ENCODE measurements around the gene DDB1. TPM values are rescaled to one million over a fixed set of nuclear protein-coding genes. Genes with fewer than 3 reads are reported as not detected.

The DDB1 gene
- total and polyA plus RNA-seq, 9 of the 15 experiments (the other 6 are each of a cell fraction or from before 2014, with no cell fraction given), result 172 to 361 (median 266) TPM

DNA sequence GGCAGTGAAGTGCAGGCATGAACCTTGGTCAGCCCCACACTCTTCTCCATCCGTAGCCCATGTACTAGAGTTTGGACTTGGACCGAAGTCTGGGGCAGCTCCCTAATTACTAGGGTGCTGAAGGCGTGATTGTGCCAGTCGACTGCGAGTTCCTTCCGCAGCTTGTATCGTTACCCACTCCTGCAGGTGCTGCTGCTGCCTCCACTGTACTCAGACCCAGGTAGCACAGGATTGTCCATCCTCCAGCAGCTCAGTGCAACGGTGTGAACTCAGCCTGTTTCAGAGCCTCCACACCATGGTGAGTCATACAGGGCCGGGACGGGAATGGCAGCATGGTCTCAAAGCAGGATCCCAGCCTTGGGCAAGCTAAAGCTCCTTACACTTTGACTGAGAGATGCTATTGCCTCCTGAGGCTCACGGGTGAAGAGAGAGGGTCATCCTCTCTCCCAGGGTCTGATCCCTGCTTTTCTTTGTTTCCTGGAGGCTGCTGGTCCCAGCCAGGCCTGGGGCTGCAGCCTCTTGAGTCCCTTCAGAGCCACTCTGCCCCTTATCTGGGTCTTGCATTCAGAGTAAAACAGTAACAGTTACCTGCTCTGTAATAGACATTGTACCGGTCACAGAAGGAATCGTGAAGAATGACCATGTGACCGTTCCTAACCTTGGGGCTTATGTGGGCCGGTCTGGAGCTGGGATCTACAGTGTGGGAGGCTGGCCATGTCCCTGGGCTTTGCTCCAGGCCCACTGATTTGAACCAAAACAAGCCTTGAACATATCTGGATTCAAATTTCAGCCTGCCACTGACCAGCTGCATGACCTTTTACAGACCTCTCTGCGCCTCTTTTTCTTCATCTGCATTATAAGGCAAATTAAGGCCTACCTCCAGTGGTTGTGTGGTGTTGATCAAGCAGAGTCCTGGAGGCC, 1.8 kb upstream of the DDB1 start (continued):
- TF ChIP-seq, protein P1, sequence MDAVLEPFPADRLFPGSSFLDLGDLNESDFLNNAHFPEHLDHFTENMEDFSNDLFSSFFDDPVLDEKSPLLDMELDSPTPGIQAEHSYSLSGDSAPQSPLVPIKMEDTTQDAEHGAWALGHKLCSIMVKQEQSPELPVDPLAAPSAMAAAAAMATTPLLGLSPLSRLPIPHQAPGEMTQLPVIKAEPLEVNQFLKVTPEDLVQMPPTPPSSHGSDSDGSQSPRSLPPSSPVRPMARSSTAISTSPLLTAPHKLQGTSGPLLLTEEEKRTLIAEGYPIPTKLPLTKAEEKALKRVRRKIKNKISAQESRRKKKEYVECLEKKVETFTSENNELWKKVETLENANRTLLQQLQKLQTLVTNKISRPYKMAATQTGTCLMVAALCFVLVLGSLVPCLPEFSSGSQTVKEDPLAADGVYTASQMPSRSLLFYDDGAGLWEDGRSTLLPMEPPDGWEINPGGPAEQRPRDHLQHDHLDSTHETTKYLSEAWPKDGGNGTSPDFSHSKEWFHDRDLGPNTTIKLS (IDR thresholded peaks at IDR 0.05; ENCODE audit: borderline replicate concordance, low read depth), result 0 out of 2 replicates have a peak, but pooled peaks have one; percentile 23
- TF ChIP-seq MAZ (CRISPR knock-in tag; conservative IDR thresholded peaks at IDR 0.05 in 1 of 2, IDR thresholded peaks at IDR 0.05 in 1 of 2), result peak in 1 of 2 experiments; percentile 28; a peak in 1 of 4 replicates
- no peak for TF ChIP-seq BDP1 (IDR thresholded peaks at IDR 0.05; ENCODE audit: insufficient read depth, insufficient read length)
- TF ChIP-seq PCBP2 (IDR thresholded peaks at IDR 0.05; ENCODE audit: low read depth, low read length, poor library complexity, severe bottlenecking), result no peak
- TF ChIP-seq NR4A1 (CRISPR knock-in tag; IDR thresholded peaks at IDR 0.05), result no peak
- TF ChIP-seq NR4A1 (tag; IDR thresholded peaks at IDR 0.05), result no peak
- no peak for TF ChIP-seq ZNF75A (CRISPR knock-in tag; IDR thresholded peaks at IDR 0.05)
- no peak for TF ChIP-seq MYNN (IDR thresholded peaks at IDR 0.05)
- TF ChIP-seq MYNN (CRISPR knock-in tag; IDR thresholded peaks at IDR 0.05), result no peak
- TF ChIP-seq SMAD4 (CRISPR knock-in tag; conservative IDR thresholded peaks at IDR 0.05), result peak; percentile 42; the same call in 1 of the 2 replicates
- peak; percentile 67 for TF ChIP-seq FOXM1 (IDR thresholded peaks at IDR 0.05; ENCODE audit: low read depth)
- no peak for TF ChIP-seq FOXM1 (CRISPR knock-in tag; IDR thresholded peaks at IDR 0.05; ENCODE audit: low read depth)
- 0 out of 2 replicates have a peak, but pooled peaks have one; percentile 25 for TF ChIP-seq EHMT2 (IDR thresholded peaks at IDR 0.05)
- no peak for TF ChIP-seq NRF1 (conservative IDR thresholded peaks at IDR 0.05 in 1 of 2, IDR thresholded peaks at IDR 0.05 in 1 of 2)
- 0 out of 2 replicates have a peak, but pooled peaks have one; percentile 2 for TF ChIP-seq TCF3 (CRISPR knock-in tag; IDR thresholded peaks at IDR 0.05)
- peak; percentile 48; the same call in 1 of the 2 replicates for TF ChIP-seq EP400 (IDR thresholded peaks at IDR 0.05)
- 0 out of 2 replicates have a peak, but pooled peaks have one; percentile 45 for TF ChIP-seq JUN (IDR thresholded peaks at IDR 0.05; ENCODE audit: borderline replicate concordance, low read depth, low read length)
- no peak for TF ChIP-seq JUN (CRISPR knock-in tag; IDR thresholded peaks at IDR 0.05; ENCODE audit: borderline replicate concordance)
- TF ChIP-seq, protein P2, sequence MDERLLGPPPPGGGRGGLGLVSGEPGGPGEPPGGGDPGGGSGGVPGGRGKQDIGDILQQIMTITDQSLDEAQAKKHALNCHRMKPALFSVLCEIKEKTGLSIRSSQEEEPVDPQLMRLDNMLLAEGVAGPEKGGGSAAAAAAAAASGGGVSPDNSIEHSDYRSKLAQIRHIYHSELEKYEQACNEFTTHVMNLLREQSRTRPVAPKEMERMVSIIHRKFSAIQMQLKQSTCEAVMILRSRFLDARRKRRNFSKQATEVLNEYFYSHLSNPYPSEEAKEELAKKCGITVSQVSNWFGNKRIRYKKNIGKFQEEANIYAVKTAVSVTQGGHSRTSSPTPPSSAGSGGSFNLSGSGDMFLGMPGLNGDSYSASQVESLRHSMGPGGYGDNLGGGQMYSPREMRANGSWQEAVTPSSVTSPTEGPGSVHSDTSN (CRISPR knock-in tag; IDR thresholded peaks at IDR 0.05; ENCODE audit: low read depth), result no peak
- TF ChIP-seq, protein P2 (tag; conservative IDR thresholded peaks at IDR 0.05; ENCODE audit: low read depth), result no peak
- TF ChIP-seq, protein P3, sequence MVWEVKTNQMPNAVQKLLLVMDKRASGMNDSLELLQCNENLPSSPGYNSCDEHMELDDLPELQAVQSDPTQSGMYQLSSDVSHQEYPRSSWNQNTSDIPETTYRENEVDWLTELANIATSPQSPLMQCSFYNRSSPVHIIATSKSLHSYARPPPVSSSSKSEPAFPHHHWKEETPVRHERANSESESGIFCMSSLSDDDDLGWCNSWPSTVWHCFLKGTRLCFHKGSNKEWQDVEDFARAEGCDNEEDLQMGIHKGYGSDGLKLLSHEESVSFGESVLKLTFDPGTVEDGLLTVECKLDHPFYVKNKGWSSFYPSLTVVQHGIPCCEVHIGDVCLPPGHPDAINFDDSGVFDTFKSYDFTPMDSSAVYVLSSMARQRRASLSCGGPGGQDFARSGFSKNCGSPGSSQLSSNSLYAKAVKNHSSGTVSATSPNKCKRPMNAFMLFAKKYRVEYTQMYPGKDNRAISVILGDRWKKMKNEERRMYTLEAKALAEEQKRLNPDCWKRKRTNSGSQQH (CRISPR knock-in tag; IDR thresholded peaks at IDR 0.05), result no peak
- 0 out of 2 replicates have a peak, but pooled peaks have one; percentile 10 for TF ChIP-seq ELF4 (CRISPR knock-in tag; IDR thresholded peaks at IDR 0.05)
- TF ChIP-seq PRPF4 (IDR thresholded peaks at IDR 0.05; ENCODE audit: insufficient read depth, low read depth, low read length, poor library complexity, severe bottlenecking), result no peak
